ENCODE data around the gene SIX2.
A peak's percentile ranks its signal among the peaks of the same experiment; 100 is the strongest.

SIX2 gene

GRCh38 chr2:44964752-44965236 lies 44.5 kb downstream of the SIX2 start:
- no peak overlapping the region for H3K14ac ChIP-seq (ENCODE audit: low read length)
- H3K36me3 ChIP-seq (ENCODE audit: control insufficient read depth in 1 of 2, insufficient read depth in 2 of 2, low read length in 2 of 2) = no peaks in the 10 kb centered on the region
- H3K4ac ChIP-seq (ENCODE audit: low read depth, low read length) = no peak overlapping the region
- H4K91ac ChIP-seq (ENCODE audit: low read depth, low read length) = no peak overlapping the region
- peak in 1 of 2 donors; percentile 13 for DNase-seq
- no peak overlapping the region for H2AFZ ChIP-seq (ENCODE audit: insufficient read depth, low read length, poor library complexity)
- no peak overlapping the region for H3K27ac ChIP-seq (ENCODE audit: low read depth, low read length)
- H3K18ac ChIP-seq (ENCODE audit: low read length) = no peak overlapping the region
- no peak overlapping the region for H2BK12ac ChIP-seq (ENCODE audit: low read length)
- no peak overlapping the region for H3K4me2 ChIP-seq (ENCODE audit: low read length)
- no peak overlapping the region for H3K23ac ChIP-seq (ENCODE audit: low read length)
- H3K4me1 ChIP-seq (ENCODE audit: control insufficient read depth in 1 of 2, insufficient read depth in 2 of 2, low read length in 2 of 2) = no peaks in the 10 kb centered on the region
- H2BK5ac ChIP-seq (ENCODE audit: low read depth, low read length, poor library complexity) = no peak overlapping the region
- H4K12ac ChIP-seq (ENCODE audit: low read depth, low read length) = no peak overlapping the region
- no peaks in the 10 kb centered on the region for H3K27me3 ChIP-seq (ENCODE audit: insufficient read depth, low read length)
- no peak overlapping the region for H3K4me3 ChIP-seq (ENCODE audit: low read depth, low read length)
- H3K9me3 ChIP-seq (ENCODE audit: insufficient read depth, low read depth, low read length) = no peaks in the 10 kb centered on the region
- H2BK120ac ChIP-seq (ENCODE audit: insufficient read depth, low read length, poor library complexity) = no peak overlapping the region
- no peak overlapping the region for H2AK5ac ChIP-seq (ENCODE audit: low read length)
- no peaks in the 10 kb centered on the region for H3K79me1 ChIP-seq (ENCODE audit: low read length)
- no peaks in the 10 kb centered on the region for H3K79me2 ChIP-seq (ENCODE audit: control insufficient read depth, insufficient read depth, low read length, poor library complexity)
- WGBS (ENCODE audit: extremely low coverage, insufficient coverage, insufficient read length) = no CpG with 5 or more reads among the region's 16 CpGs
- no peak overlapping the region for H3K9ac ChIP-seq (ENCODE audit: low read length)
- H4K8ac ChIP-seq (ENCODE audit: low read depth, low read length) = no peak overlapping the region

DNA sequence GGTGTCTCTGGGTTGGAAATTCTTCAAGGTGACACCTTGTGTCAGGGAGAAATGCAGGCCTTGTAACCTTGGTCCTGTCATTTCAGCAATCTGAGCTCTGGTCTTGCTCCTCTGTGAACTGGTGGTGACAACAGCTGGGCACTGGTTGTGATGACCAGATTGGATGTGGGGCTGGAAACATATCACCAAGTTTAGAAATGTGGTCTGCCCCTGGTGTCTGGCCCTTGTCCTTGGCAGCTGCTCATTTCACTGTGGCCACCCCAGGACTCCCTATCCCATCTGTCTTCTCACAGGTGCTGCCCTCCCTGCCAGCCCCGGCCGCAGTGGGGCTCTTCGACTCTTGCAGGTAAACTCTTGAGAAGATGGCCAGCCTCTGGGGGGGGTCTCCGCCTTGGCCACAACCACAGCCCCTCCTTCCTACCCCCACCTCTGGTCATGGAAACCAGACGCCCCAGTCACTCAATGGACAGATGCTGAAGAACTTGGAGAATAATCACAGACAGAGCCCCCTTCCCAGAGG lies 47.0 kb downstream of the SIX2 start:
- no peak overlapping the region for H4K91ac ChIP-seq (ENCODE audit: low read depth, low read length)
- no peaks in the 10 kb centered on the region for H3K27me3 ChIP-seq (ENCODE audit: insufficient read depth, low read length)
- H4K12ac ChIP-seq (ENCODE audit: low read depth, low read length) = no peak overlapping the region
- no peak overlapping the region for H2AK5ac ChIP-seq (ENCODE audit: low read length)
- no peak overlapping the region for H2BK5ac ChIP-seq (ENCODE audit: low read depth, low read length, poor library complexity)
- no peak overlapping the region for H3K14ac ChIP-seq (ENCODE audit: low read length)
- H3K18ac ChIP-seq (ENCODE audit: low read length) = no peak overlapping the region
- H2BK12ac ChIP-seq (ENCODE audit: low read length) = no peak overlapping the region
- no peak overlapping the region for H2AFZ ChIP-seq (ENCODE audit: insufficient read depth, low read length, poor library complexity)
- H2BK120ac ChIP-seq (ENCODE audit: insufficient read depth, low read length, poor library complexity) = no peak overlapping the region
- WGBS (ENCODE audit: extremely low coverage, insufficient coverage, insufficient read length) = no CpG with 5 or more reads among the region's 5 CpGs
- DNase-seq = no peak
- H3K27ac ChIP-seq (ENCODE audit: low read depth, low read length) = no peak overlapping the region
- no peak overlapping the region for H3K4me3 ChIP-seq (ENCODE audit: low read depth, low read length)
- no peaks in the 10 kb centered on the region for H3K4me1 ChIP-seq (ENCODE audit: control insufficient read depth in 1 of 2, insufficient read depth in 2 of 2, low read length in 2 of 2)
- H3K9me3 ChIP-seq (ENCODE audit: insufficient read depth, low read depth, low read length) = no peaks in the 10 kb centered on the region
- H3K9ac ChIP-seq (ENCODE audit: low read length) = no peak overlapping the region
- H3K79me1 ChIP-seq (ENCODE audit: low read length) = no peaks in the 10 kb centered on the region
- H4K8ac ChIP-seq (ENCODE audit: low read depth, low read length) = no peak overlapping the region
- H3K4ac ChIP-seq (ENCODE audit: low read depth, low read length) = no peak overlapping the region
- no peak overlapping the region for H3K23ac ChIP-seq (ENCODE audit: low read length)
- no peaks in the 10 kb centered on the region for H3K79me2 ChIP-seq (ENCODE audit: control insufficient read depth, insufficient read depth, low read length, poor library complexity)
- H3K36me3 ChIP-seq (ENCODE audit: control insufficient read depth in 1 of 2, insufficient read depth in 2 of 2, low read length in 2 of 2) = no peaks in the 10 kb centered on the region
- no peak overlapping the region for H3K4me2 ChIP-seq (ENCODE audit: low read length)

DNA sequence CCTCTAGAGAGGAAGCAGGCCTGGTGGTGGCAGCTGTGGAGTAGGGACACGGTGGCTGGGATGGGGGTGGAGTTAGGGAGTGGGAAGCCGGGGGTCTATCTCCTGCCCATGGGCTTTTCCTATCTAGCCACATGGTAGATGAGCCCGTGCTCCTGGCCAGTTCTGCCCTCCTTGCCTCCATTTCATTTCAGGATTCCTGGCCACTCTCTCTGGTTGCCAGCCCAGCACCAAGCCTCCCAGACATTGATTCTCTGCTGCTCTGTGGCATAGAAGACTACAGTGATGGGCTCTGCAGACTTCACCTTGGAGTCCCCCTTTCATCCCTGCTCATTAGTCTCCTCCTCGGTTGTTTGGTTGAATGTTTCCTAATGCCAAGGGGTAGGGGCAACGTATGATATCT lies 48.4 kb downstream of the SIX2 start:
- H3K27me3 ChIP-seq (ENCODE audit: insufficient read depth, low read length) = peaks cover 3% of the 10 kb centered on the region
- H2BK120ac ChIP-seq (ENCODE audit: insufficient read depth, low read length, poor library complexity) = no peak overlapping the region
- H3K36me3 ChIP-seq (ENCODE audit: control insufficient read depth in 1 of 2, insufficient read depth in 2 of 2, low read length in 2 of 2) = no peaks in the 10 kb centered on the region
- H3K79me2 ChIP-seq (ENCODE audit: control insufficient read depth, insufficient read depth, low read length, poor library complexity) = no peaks in the 10 kb centered on the region
- no peaks in the 10 kb centered on the region for H3K4me1 ChIP-seq (ENCODE audit: control insufficient read depth in 1 of 2, insufficient read depth in 2 of 2, low read length in 2 of 2)
- no peak overlapping the region for H4K8ac ChIP-seq (ENCODE audit: low read depth, low read length)
- WGBS (ENCODE audit: extremely low coverage, insufficient coverage, insufficient read length) = no CpG with 5 or more reads among the region's 5 CpGs
- H4K91ac ChIP-seq (ENCODE audit: low read depth, low read length) = no peak overlapping the region
- no peak overlapping the region for H2AK5ac ChIP-seq (ENCODE audit: low read length)
- no peak overlapping the region for H4K12ac ChIP-seq (ENCODE audit: low read depth, low read length)
- no peak overlapping the region for H3K27ac ChIP-seq (ENCODE audit: low read depth, low read length)
- no peak overlapping the region for H3K18ac ChIP-seq (ENCODE audit: low read length)
- H3K4me3 ChIP-seq (ENCODE audit: low read depth, low read length) = no peak overlapping the region
- no peak overlapping the region for H2BK5ac ChIP-seq (ENCODE audit: low read depth, low read length, poor library complexity)
- no peak overlapping the region for H3K9ac ChIP-seq (ENCODE audit: low read length)
- H2AFZ ChIP-seq (ENCODE audit: insufficient read depth, low read length, poor library complexity) = no peak overlapping the region
- no peaks in the 10 kb centered on the region for H3K9me3 ChIP-seq (ENCODE audit: insufficient read depth, low read depth, low read length)
- DNase-seq = no peak
- H3K4ac ChIP-seq (ENCODE audit: low read depth, low read length) = no peak overlapping the region
- H3K23ac ChIP-seq (ENCODE audit: low read length) = no peak overlapping the region
- H3K14ac ChIP-seq (ENCODE audit: low read length) = no peak overlapping the region
- H3K4me2 ChIP-seq (ENCODE audit: low read length) = no peak overlapping the region
- no peak overlapping the region for H2BK12ac ChIP-seq (ENCODE audit: low read length)
- no peaks in the 10 kb centered on the region for H3K79me1 ChIP-seq (ENCODE audit: low read length)

GRCh38 chr2:44959855-44960254 lies 49.4 kb downstream of the SIX2 start:
- Histone ChIP-seq H3K4me2 (ENCODE audit: low read length) (no peak overlapping the region), H2AFZ (ENCODE audit: insufficient read depth, low read length, poor library complexity) (no peak overlapping the region), H3K4me1 (ENCODE audit: control insufficient read depth in 1 of 2, insufficient read depth in 2 of 2, low read length in 2 of 2) (peaks cover 3% of the 10 kb centered on the region in 2 experiments), H2BK12ac (ENCODE audit: low read length) (no peak overlapping the region), H3K9ac (ENCODE audit: low read length) (no peak overlapping the region), H3K36me3 (ENCODE audit: control insufficient read depth in 1 of 2, insufficient read depth in 2 of 2, low read length in 2 of 2) (no peaks in the 10 kb centered on the region), H3K14ac (ENCODE audit: low read length) (no peak overlapping the region), H3K4ac (ENCODE audit: low read depth, low read length) (no peak overlapping the region), H2BK120ac (ENCODE audit: insufficient read depth, low read length, poor library complexity) (no peak overlapping the region), H3K79me1 (ENCODE audit: low read length) (no peaks in the 10 kb centered on the region), H3K18ac (ENCODE audit: low read length) (no peak overlapping the region), H3K79me2 (ENCODE audit: control insufficient read depth, insufficient read depth, low read length, poor library complexity) (no peaks in the 10 kb centered on the region), H3K23ac (ENCODE audit: low read length) (no peak overlapping the region), H2AK5ac (ENCODE audit: low read length) (no peak overlapping the region), H3K27me3 (ENCODE audit: insufficient read depth, low read length) (peaks cover 9% of the 10 kb centered on the region), H4K12ac (ENCODE audit: low read depth, low read length) (no peak overlapping the region), H4K91ac (ENCODE audit: low read depth, low read length) (no peak overlapping the region), H3K27ac (ENCODE audit: low read depth, low read length) (no peak overlapping the region), H3K4me3 (ENCODE audit: low read depth, low read length) (no peak overlapping the region), H2BK5ac (ENCODE audit: low read depth, low read length, poor library complexity) (no peak overlapping the region), H3K9me3 (ENCODE audit: insufficient read depth, low read depth, low read length) (no peaks in the 10 kb centered on the region), H4K8ac (ENCODE audit: low read depth, low read length) (no peak overlapping the region)
- no CpG with 5 or more reads among the region's 6 CpGs for WGBS (ENCODE audit: extremely low coverage, insufficient coverage, insufficient read length)
- no peak for DNase-seq

Measured in trophoblast cell (in vitro differentiated cells and primary cell).